IPS-NIHi11 (cell line): Measurements from ENCODE around the gene MIDN.
A peak's percentile ranks its signal among the peaks of the same experiment; 100 is the strongest.

Source experiments
- DNase-seq: peaks from one replicate; pipeline ENCODE4 v3.0.0; 2012; ENCODE audit warnings: mixed read lengths, low spot score

MIDN gene

DNA sequence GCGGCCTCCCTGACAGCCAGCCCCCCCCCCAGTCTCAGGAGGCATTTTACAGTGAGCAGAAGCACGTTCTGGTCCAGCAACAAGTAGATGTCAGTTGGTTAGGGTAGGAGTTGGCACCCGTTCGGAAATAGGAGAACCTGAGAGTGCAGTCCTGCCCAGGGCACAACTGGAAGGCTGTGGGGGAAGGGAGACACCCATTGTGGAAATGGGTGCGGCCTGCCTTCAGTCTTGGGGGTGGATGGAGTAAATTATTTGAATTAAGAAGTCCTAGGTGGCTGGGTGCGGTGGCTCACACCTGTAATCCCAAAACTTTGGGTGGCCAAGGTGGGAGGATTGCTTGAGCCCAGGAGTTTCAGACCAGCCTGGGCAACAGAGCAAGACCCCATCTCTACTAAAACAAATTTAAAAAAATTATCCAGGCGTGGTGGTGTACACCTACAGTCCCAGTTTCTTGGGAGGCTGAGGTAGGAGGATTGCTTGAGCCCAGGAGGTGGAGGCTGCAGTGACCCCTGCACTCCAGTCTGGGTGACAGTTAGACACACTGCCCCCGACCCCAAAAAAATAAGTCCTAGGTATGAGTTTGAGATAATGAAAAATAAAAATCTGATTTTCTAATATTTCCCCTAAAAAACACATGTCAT, 21.9 kb downstream of the MIDN start:
- DNase-seq: no peak

DNA sequence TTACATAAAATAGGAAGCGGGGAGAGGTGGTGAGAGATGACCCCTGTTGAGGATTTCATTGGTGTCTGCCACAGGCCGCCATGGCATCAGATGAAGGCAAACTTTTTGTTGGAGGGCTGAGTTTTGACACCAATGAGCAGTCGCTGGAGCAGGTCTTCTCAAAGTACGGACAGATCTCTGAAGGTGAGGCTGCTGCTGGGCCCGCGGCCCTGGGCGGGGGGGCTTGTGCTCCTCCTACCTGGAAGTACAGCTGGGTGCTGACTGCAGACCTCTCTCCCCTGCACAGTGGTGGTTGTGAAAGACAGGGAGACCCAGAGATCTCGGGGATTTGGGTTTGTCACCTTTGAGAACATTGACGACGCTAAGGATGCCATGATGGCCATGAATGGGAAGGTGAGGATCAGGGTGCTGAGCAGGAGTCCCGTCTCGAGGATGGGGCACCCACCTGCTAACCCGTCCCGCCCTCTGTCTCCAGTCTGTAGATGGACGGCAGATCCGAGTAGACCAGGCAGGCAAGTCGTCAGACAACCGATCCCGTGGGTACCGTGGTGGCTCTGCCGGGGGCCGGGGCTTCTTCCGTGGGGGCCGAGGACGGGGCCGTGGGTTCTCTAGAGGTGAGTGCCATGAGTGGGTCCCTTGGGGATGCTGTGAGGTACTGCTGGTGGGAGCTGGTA, 22.6 kb downstream of the MIDN start:
- DNase-seq: no peak

DNA sequence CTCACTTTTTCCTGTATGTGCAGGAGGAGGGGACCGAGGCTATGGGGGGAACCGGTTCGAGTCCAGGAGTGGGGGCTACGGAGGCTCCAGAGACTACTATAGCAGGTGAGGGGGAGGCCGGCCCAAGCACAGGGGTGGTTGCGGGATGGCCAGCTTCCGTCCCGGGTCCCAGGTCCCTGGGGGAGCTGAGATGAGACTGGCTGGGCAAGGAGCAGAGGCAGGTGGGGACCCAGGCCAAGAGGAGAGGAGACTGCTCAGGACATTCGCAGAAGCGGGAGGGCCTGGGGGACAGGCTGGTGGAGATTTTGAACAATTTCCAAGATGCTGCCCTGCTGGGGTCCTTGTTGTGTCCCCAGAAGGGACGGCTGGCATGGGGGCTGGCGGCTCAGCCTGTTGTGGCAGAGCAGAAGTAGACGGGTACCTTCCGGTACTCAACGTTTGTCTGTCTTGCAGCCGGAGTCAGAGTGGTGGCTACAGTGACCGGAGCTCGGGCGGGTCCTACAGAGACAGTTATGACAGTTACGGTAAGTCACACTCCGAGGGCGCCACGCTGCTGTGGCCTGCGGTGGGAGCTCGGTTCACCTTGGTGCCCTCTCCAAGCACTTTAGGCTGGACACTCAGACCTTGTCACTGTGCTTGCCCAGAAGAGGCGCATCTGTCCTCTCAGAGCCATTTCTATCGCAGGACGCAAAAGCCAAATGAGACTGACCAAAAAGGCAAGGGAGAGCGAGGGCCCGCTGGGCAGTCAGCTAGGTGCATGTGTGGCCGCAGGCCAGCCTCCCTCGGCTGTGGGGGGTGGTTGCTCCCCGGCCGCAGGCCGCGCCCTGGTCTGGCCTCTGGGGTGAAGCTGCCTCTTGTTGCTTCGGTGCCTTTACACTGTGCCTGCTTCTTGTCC, 23.4 kb downstream of the MIDN start:
- no peak for DNase-seq

DNA sequence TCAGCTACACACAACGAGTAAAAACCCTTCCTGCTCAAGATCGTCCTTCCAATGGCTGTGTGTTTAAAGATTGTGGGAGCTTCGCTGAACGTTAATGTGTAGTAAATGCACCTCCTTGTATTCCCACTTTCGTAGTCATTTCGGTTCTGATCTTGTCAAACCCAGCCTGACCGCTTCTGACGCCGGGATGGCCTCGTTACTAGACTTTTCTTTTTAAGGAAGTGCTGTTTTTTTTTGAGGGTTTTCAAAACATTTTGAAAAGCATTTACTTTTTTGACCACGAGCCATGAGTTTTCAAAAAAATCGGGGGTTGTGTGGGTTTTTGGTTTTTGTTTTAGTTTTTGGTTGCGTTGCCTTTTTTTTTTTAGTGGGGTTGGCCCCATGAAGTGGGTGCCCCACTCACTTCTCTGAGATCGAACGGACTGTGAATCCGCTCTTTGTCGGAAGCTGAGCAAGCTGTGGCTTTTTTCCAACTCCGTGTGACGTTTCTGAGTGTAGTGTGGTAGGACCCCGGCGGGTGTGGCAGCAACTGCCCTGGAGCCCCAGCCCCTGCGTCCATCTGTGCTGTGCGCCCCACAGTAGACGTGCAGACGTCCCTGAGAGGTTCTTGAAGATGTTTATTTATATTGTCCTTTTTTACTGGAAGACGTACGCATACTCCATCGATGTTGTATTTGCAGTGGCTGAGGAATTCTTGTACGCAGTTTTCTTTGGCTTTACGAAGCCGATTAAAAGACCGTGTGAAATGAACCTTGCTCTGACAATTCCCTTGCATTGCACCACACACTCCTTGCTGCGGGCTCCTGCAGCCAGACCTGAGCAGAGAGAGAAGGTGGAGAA, 24.3 kb downstream of the MIDN start:
- DNase-seq: no peak

DNA sequence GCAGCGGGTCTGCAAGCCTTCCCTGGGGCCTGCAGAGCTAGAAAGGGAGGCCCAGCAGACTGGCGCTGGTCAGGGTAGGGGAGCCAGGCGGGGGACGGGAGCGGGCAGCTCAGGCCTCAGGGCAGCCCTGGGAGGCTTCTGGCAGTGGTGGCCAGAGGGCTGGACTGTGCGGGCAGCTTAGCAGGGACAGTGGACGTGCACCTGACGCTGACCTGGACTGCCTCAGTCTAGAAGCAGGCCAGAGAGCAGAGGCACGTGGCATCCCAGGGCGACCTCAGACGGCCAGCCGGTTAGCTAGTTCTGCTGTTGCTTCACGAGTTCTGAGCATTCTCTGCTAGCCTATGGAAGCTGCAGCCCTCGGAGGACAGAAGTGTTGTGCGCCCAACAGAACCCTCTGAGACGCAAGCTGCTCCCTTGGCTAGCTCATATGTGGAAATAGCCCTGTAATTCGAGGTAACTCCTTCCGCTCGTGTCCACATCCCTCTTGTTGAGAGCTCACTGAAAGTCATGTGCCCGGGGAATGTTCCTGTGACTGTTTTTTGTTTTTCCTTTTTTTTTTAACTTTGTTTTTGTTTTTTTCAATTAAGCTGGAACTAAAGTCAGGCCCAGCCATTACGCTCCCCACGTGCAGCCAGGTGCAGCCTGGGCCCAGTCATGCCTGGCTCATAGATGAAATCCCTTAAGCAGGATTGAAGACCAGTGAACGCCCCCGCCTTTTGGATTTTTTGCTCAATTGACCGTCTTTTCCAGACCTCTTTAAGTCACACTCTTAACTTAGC, 25.1 kb downstream of the MIDN start:
- no peak for DNase-seq

DNA sequence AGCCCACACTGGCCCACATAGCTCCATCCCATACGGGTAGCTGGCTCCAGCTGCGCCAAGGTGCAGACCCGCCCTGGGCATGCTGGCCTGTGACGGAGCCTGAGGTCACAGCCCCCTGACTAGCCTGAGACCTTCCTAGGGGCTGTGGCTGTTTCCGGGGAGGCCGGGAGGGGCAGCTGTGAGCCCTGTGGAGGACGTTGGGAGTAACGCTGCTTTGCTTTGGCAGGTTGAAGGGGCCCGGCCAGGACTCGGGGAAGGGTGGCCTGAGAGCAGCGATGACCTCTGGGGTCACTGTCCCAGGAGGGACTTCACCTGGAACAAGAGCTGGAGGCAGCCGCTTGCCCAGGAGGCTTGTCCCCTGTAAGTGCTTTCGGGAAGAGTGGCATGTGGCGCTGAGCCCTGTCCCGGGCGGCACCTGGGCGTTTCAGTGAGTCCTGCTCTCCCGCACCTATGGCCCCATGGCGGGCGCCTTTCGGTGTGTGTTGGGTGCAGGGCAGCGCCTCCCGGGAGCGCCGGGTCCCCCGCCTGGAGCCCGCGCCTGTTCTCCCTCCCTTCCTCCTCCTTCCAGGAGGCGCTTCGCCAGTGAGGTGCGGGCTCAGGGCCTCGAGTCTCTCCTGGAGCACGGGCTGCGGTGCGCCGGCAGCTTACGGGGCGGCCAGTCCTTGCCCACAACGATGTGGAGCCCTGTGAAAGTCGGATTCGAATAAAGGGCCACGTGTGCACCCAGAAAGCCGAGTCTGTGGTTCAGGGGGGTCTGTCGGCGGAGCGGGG, 25.9 kb downstream of the MIDN start:
- no peak for DNase-seq

DNA sequence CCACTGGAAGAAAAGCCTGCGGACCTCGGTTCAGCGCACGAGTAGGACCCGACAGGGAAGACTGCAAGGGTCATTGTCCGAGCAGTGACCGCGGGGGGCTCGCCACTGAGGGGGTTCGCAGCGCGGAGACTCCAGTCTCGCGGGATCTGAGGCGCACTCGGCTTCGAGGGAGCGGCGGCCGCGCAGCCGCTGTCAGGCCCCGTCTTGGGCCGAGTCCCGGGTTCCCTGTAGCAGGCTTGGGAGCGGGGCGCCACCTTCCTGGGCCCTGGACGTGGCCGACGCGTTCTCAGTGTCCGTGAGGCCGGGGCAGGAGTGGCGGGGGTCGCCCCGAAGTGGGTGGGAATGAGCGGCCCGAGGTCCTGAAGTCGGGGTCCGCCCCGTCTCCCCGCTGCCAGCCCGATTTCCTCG, 26.5 kb downstream of the MIDN start:
- DNase-seq: no peak

DNA sequence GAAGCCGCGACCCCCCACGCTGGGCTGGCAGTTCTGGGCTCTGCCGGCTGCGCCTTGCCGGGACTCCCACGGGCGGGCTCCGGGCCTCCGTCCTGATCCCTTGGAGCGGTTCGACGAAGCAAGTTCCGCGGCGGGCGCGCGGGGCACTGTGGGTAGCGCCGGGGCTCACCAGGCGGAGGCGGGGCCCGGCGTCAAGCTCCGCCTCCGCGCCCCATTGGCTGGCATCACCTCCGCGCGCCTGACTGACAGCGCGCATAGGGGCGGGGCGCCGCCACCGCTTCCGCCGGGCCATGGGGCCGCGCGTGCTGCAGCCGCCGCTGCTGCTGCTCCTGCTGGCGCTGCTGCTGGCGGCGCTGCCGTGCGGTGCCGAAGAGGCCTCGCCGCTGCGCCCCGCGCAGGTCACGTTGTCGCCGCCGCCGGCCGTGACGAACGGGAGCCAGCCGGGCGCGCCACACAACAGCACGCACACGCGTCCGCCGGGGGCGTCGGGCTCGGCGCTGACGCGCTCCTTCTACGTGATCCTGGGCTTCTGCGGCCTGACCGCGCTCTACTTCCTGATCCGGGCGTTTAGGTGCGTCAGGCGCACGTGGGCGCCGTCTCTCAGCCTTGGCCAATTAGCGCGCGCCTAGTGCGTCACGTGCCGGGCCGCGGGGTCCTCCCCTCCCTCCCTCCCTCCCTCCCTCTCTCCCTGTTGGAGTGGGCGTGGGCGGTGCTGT, 27.0 kb downstream of the MIDN start, which contains the start of gene FAM174C:
Gene FAM174C, plus strand, starts transcription at position 271 of the 716 bp plus-strand sequence. Its CDS starts 20 bp downstream, at position 291.
- DNase-seq: peak; percentile 91

DNA sequence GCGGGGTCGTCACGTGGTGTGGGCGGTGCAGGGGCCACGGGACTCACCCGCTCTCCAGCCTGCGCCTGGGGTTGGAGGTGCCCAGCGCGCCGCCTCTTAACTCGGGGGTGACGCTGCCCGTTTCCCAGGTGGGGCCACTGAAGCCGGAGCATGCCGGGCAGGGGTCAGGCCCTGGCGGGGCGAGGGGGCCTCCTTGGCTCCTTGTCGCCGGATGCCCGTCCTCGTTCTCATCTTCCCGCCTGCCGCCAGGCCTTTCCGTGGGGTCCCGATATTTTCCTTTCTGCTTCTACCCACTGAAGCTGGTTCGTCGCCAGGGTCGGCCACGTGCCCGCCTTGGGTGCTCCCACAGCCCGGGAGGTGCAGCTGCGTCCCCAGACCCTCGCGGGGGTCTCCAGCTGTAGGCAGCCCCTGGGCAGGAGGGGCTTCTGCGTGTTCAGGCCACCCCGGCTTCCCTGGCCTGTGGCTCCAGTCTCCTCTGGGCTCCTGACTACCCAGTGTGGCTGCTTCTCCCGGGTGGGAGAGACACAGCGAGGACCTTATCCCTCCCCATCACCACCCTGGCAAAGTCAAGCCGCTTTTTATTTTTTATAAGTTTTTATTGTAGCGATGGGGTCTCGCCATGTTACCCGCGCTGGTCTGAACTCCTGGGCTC, 27.7 kb downstream of the MIDN start:
- DNase-seq: no peak

DNA sequence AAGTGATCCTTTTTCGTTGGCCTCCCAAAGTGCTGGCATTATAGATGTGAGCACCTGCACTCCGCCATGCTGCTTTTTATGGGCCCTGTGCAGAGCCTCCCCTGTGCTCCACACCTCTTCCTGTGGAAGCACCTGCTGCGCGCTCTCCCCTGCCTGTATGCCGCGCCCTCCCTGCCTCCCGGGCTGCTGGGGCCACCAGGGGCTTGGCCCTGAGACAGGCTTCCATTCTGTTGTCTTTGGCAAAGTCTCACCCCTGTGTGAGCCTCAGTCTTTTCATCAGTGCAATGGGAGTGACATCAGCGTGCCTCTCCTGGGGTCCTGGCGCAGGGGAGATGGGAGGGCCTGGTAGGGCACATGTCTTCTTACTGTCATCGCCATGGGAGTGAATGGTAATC, 28.2 kb downstream of the MIDN start:
- no peak for DNase-seq

DNA sequence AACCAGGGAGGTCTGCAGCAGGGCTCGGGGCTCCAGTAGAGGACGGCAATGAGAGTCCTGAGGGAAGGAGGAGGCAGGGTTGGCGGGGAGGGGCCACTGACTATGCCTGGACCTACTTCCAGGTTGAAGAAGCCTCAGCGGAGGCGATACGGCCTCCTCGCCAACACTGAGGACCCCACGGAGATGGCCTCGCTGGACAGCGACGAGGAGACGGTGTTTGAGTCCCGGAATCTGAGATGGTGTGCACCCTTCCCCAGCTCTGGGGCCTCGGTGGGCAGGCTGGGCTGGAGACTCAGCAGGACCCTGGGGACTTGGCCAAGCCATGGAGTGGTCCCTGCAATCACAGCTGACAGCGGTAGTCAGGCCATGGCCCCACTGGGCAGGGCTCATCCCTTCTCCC, 28.7 kb downstream of the MIDN start:
- no peak for DNase-seq

DNA sequence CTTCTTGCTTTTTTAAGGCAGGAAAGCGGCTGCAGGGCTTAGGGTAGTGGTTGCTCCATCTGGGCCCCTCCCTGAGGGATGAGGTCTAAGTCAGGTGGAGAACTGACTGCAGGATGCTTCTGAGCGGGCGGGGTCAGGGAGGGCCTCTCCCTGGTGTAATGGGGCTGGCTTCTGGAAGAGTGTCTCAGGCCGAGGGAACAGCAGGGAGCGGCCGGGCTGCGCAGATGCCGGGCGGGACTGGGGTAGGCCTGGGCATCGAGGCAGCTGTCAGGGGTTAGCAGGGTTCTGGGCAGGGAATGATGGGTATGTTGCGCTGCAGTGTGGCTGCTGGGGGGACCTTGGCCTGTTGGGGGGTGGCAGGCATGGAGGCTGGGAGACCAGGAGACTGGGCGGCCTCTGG, 29.7 kb downstream of the MIDN start:
- no peak for DNase-seq

DNA sequence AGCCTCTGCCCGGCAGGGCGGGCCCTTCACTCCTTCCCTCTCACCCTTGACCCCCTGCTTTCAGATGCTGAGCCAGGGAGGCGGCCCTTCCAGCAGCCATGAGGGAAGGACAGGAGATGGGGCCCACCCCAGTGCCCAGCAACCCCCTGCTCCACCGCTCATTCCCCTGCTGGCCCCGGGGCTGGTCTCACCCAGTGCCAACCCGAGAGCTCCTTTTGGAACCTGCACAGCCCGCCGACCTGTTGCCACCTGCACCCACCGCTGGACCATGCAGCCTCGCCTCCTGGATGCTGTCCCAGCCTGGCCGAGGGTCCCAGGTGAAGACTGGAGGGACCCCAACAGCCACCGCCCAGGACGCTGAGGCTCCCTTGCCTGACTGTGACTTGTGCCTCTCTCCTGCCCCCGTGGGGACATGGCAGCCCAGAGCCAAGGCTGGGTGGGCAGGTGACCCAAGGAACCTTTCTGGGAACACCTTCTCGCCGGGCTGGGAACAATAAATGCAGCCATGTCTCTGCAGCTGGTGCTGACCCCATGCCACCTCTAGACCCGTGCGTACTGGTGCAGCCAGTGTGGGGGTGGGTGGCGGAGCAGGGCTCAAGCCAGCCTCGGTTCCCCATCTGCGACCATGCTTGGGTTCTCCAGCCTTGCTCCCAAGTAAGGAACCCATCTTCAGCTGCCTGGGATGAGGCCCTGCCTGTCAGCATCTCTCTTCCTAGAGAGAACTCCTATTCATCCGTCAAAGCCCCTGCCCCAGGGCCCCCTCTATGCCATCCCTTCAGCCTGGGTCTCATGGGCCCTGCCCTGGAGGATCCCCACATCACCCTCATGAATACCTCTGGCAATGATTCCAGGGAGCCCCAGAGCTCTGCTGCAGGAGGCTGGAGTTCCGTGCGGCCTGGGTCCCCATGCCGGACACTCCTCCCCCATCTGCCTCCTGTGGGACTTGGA, 30.6 kb downstream of the MIDN start:
- no peak for DNase-seq

DNA sequence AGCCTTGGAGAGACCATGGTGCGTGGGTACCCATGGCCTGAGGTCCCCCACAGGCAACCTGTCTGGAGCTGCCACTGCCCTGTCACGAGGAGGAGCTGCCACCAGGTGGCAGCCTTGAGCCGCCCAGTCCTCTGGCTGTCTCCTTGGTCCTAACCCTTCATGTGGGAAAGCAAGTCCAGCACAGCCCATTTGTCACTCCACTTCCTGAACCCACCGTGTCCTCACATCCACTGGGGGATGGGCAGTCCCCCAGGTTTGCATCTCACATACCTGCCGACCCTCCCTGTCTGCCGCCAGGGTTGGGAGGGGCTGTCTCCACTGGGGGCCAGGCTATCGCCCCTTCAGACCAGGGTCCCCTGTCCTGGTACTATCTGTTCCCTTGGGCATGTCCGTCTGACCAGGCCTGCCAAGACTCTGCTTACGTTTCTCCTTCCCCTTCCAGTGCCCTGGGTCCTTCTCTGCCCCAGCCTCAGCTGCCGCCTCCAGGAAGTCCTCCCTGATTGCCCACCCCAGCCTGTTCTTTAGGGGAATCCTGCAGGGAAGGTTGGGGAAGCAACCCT, 31.5 kb downstream of the MIDN start:
- DNase-seq: peak; percentile 83

DNA sequence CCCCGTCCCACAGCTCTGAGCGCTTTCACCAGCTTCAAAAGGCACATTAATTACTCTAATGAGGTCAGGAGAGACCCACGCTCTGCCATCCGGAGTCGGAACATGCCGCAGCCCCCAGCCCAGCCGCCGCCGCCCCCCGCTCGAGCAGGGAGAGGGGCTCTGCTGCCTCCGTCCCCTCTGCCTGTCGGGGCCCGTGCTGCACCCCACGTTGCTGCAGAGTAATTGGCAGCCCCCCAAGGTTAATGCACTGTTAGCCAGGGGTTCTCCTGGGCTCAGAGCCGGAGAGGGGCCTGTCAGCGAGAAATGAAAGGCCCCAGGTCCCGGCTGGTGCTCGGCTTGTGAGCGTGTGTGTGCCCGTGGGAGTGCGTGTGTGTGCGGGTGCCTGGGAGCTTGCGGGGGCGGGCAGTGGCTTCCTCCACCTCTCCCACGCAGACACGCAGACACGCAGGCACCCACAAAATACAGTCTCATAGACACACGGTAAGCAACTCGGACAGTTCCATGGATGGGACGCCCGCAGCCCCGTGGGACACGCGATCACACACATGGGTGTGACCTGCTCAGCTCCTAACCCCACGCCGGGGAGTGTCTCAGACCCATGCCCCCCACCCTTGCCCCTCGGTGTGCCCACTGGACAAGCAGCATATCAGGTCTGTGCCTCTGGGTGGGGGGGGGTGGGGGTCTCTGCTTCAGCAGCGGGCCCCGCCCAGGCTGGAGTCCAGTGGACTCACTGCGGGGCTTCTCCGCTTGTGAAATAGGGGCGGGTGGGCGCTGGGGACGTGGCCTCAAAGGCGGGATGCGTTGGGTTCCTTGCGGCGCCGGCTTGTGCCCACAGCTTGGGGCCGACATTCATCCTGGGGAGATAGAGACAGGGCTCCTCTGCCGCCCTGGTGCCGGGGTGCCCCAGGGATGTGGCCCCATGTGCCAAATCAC, 32.5 kb downstream of the MIDN start:
- no peak for DNase-seq

DNA sequence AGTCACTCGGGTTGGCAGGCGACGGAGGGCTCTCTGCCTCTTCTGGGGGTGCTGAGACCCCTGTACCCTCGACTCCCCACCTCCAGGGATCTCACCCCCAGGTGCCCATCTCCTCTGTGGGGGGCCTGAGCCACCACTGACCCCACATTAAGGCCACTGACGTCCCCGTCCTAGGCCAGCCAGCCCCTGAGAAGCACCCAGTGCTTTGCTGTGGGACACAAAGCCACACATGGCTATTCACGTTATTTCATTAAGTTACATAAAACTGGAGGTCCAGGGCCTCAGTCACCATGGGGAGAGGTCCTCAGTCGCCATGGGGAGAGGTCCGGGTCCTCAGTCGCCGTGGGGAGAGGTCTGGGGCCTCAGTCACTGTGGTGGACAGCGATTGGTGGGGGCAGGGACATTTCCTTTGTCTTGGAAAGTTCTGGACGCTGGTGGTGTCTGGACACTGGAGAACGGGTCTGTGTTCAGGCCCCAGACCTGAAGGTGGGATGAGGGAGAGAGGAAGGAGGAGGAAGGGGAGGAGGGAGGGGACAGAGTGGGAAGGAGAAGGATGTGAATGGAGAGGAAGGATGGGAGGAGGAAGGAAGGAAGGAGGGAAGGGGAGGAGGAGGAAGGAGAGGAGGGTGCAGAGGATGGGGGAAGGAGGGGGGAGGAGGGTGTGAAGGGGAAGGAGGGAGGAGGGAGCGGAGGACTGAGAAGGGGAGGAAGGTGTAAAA, 33.3 kb downstream of the MIDN start:
- DNase-seq: no peak
